Activated CD4-positive, alpha-beta T cell treated with anti-CD3 and anti-CD28 coated beads, Interleukin-2, amount 10 ng/mL, durations not matched to agents 7 days and 5 days (primary cell): Measurements from ENCODE around the gene GPLD1. TPM values are rescaled to one million over a fixed set of nuclear protein-coding genes. Genes with fewer than 3 reads are reported as not detected.
"Not testable (repeated sequence)": the region's sequence is repeated elsewhere in the genome, so short reads cannot be mapped to it uniquely, and the experiment has no call there.

Source experiments
- CTCF ChIA-PET: fragments of 350-600 bp; sonication (Branson Sonifier 250); formaldehyde crosslinking; loops from one replicate; lab custom pipeline; 2021; ENCODE audit warnings: antibody characterized with exemption; lab: Charles Lee
- POLR2A ChIA-PET: fragments of 350-600 bp; sonication (Branson Sonifier 250); formaldehyde crosslinking; loops from one replicate; lab custom pipeline; 2021; ENCODE audit warnings: antibody characterized with exemption; lab: Charles Lee
- DNase-seq: peaks from one replicate; pipeline ENCODE4 v3.0.0-alpha.2; 2020
- H3K27ac Mint-ChIP-seq: one replicate; pipeline ENCODE4 v1.8.0; 2021; ENCODE audit warnings: mild to moderate bottlenecking, moderate library complexity, mixed read lengths
- H3K27me3 Mint-ChIP-seq: one replicate; pipeline ENCODE4 v1.8.0; 2021; ENCODE audit warnings: mixed read lengths
- H3K36me3 Mint-ChIP-seq: one replicate; pipeline ENCODE4 v1.8.0; 2021; ENCODE audit warnings: low read depth, mixed read lengths
- H3K4me1 Mint-ChIP-seq: one replicate; pipeline ENCODE4 v1.8.0; 2021; ENCODE audit warnings: mixed read lengths
- H3K4me3 Mint-ChIP-seq: one replicate; pipeline ENCODE4 v1.8.0; 2021; ENCODE audit warnings: mild to moderate bottlenecking, moderate library complexity, mixed read lengths
- H3K9me3 Mint-ChIP-seq: one replicate; pipeline ENCODE4 v1.8.0; 2021; ENCODE audit warnings: mixed read lengths
- total RNA-seq, 2 experiments: library from RNA; stranded (reverse); gene quantifications; one replicate each; pipeline ENCODE4 v1.2.3, GENCODE V29; 2021

Gene GPLD1
- total RNA-seq, 2 experiments from 2014 or later = 0.10 to 0.15 TPM

DNA sequence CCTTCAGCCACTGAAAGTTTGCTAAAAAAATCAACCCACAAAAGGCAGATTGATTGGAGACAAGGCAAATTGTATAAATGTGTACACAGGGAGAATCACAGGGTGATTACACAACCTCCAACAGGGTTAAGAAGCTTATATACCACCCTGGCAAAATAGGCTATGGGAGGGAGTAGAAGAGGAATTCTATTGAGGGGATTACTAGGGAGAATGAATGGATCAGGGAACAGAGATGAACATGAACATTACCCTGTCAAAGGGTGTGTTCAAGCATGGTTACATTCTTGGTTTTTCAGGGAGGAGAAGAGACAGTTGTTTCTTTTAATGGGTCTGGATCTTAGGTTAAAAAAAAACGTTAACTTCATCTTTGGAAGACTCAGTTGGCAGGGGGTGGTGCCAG is 91.7 kb downstream of the GPLD1 start:
- H3K27me3 Mint-ChIP-seq = peaks cover 36% of the 10 kb centered on the region
- no peak overlapping the region for H3K27ac Mint-ChIP-seq
- H3K36me3 Mint-ChIP-seq = no peaks in the 10 kb centered on the region
- H3K4me3 Mint-ChIP-seq = no peak overlapping the region
- DNase-seq = no peak
- peaks cover 6% of the 10 kb centered on the region for H3K9me3 Mint-ChIP-seq
- POLR2A ChIA-PET = no interaction called here
- H3K4me1 Mint-ChIP-seq = peaks cover 6% of the 10 kb centered on the region
- CTCF ChIA-PET = no interaction called here

DNA sequence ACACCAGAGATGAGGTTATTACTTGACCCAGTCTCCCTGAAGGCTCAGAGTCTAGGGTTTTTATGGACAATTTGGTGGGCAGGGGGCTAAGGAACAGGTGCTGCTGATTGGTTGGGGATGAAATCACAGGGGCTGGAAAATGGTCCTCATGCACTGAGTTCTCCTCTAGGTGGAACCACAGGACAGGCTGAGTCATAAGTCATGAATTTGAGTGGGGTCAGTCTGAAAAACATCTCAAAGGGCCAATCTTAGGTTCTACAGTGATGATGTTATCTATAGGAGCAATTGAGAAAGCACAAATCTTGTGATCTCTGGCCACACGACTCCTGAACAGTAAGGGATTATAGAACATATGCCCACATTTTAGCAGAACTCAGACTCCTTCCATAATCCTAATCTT is 92.6 kb downstream of the GPLD1 start:
- Mint-ChIP-seq H3K27ac (no peak overlapping the region), H3K36me3 (no peaks in the 10 kb centered on the region), H3K4me3 (no peak overlapping the region), H3K27me3 (peaks cover 36% of the 10 kb centered on the region), H3K9me3 (peaks cover 6% of the 10 kb centered on the region), H3K4me1 (peaks cover under 1% of the 10 kb centered on the region)
- DNase-seq = no peak
- POLR2A ChIA-PET = no interaction called here
- CTCF ChIA-PET = interaction anchor here (1.1 kb wide), 1 partner anchor 10 kb away, joined by 3 read pairs; no protein-coding TSS in a partner anchor

DNA sequence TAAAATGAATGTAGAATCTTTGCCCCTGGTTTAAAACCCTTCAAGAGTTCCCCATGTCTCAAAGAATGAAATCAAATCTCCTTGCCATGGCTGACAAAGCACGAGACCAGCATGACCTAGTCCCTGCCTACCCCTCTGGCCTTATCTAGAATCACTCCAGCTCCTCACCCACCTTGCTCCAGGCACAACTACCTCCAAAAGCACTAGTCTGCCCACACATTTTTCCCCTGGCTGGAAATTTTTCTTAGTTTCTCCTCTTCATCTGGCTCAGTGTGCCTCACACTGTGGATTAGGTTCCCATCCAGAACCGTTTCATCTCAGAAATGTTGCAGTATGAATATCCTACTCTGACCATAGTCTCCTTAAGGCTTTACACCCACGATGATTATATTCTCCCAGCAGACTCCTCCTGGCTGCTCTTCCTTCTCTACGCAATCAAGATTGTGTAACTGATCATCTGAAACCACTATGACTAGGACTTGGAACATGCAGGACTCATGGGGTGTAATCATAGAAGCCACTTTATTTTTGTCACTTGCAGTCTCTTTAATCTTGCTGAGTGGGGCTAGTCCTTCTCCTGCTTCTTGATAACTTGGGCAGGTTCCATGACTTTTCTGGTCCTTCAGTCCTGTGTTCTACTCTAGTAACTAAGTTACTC is 94.5 kb downstream of the GPLD1 start:
- no peak overlapping the region for H3K27ac Mint-ChIP-seq
- no peak for DNase-seq
- H3K27me3 Mint-ChIP-seq = peaks cover 25% of the 10 kb centered on the region
- ChIA-PET POLR2A (no interaction called here), CTCF (no interaction called here)
- no peak overlapping the region for H3K4me3 Mint-ChIP-seq
- no peaks in the 10 kb centered on the region for H3K36me3 Mint-ChIP-seq
- H3K4me1 Mint-ChIP-seq = peaks cover 6% of the 10 kb centered on the region
- peaks cover 6% of the 10 kb centered on the region for H3K9me3 Mint-ChIP-seq

GRCh38 chr6:24394061-24394779 is 95.2 kb downstream of the GPLD1 start:
- H3K27me3 Mint-ChIP-seq = peaks cover 19% of the 10 kb centered on the region

DNA sequence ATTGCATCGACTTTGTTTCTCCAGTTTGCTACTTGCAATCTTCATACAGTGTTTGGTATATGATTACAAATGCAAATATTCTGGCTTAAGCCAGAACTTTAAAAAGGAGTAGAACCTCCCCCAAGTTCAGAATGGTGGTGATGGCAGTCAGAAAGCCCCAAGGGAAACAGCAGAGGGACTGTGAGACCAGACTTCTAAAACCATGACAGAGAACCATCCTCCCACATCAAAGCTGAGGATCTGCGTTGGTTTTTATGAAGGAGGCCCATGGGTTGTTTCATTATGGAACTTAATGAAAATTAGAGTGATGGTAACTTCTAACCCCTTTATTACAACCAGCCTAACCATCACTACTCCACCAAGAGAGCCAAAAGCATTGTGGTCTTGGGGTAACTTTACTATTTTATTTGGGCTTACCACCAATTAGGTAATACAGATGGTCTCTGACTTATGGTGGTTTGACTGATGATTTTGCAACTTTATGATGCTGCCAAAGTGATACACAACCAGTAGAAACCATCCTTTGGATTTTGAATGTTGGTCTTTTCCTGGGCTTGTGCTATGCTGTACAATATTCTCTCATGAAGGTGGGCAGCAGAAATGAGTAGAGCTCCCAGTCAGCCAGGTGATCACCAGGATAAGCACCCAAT is 97.5 kb downstream of the GPLD1 start:
- no peak overlapping the region for H3K4me3 Mint-ChIP-seq
- DNase-seq = no peak
- no peaks in the 10 kb centered on the region for H3K36me3 Mint-ChIP-seq
- peaks cover 6% of the 10 kb centered on the region for H3K4me1 Mint-ChIP-seq
- H3K27me3 Mint-ChIP-seq = peaks cover 5% of the 10 kb centered on the region
- peaks cover 4% of the 10 kb centered on the region for H3K9me3 Mint-ChIP-seq
- ChIA-PET POLR2A (no interaction called here), CTCF (no interaction called here)
- H3K27ac Mint-ChIP-seq = no peak overlapping the region

More at GRCh38 chr6:24394061-24394779, 95.2 kb downstream of the GPLD1 start:
- no peak for DNase-seq
- POLR2A ChIA-PET = no interaction called here
- Mint-ChIP-seq H3K36me3 (no peaks in the 10 kb centered on the region), H3K4me1 (peaks cover 6% of the 10 kb centered on the region), H3K4me3 (no peak overlapping the region), H3K9me3 (peaks cover 6% of the 10 kb centered on the region), H3K27ac (no peak overlapping the region)
- CTCF ChIA-PET = no interaction called here

DNA sequence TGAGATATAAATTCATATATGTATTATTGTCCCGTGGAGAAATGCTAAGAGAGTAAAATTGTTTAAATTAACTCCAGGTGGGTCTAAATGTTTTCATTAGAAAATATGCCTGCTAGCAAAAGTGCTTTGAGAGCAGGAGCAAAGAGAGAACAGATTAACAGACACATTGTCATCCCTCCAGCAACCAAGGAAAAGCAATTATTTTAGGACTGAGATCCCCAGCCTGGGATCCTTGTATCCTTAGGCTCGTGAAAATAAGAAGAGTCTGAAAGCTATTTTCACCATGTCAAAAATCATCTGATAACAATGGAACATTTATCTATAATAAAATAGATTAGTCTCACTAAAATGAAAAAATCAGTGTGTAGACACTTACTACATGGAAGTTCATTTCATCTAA is 98.2 kb downstream of the GPLD1 start:
- DNase-seq = no peak
- Mint-ChIP-seq H3K4me1 (peaks cover 6% of the 10 kb centered on the region), H3K36me3 (no peaks in the 10 kb centered on the region), H3K4me3 (no peak overlapping the region), H3K27ac (no peak overlapping the region), H3K27me3 (no peaks in the 10 kb centered on the region), H3K9me3 (no peaks in the 10 kb centered on the region)
- CTCF ChIA-PET = no interaction called here
- POLR2A ChIA-PET = no interaction called here

DNA sequence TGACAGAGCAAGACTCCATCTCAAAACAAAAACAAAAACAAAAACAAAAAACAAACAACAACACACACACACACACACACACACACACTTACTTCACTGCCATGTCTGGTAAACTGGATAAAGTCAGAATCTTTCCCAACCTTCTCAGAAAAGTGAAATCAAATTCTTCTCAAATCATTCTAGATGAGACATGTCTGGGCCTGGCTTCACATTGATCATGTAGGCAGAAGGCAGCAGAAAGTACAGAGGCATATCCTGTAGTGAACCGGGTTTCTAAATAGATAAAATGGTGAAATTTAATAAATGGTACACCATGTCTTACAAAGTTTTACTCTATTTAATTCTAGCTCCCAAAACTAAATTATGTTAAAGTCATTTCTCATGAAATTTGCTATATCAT is 101.6 kb downstream of the GPLD1 start:
- CTCF ChIA-PET = no interaction called here
- no peaks in the 10 kb centered on the region for H3K9me3 Mint-ChIP-seq
- H3K27me3 Mint-ChIP-seq = no peaks in the 10 kb centered on the region
- POLR2A ChIA-PET = interaction anchor here (0.6 kb wide), 1 partner anchor 61 kb away, joined by 3 read pairs; no protein-coding TSS in a partner anchor
- no peaks in the 10 kb centered on the region for H3K36me3 Mint-ChIP-seq
- peaks cover 6% of the 10 kb centered on the region for H3K4me1 Mint-ChIP-seq
- no peak for DNase-seq
- H3K27ac Mint-ChIP-seq = no peak overlapping the region
- H3K4me3 Mint-ChIP-seq = no peak overlapping the region

DNA sequence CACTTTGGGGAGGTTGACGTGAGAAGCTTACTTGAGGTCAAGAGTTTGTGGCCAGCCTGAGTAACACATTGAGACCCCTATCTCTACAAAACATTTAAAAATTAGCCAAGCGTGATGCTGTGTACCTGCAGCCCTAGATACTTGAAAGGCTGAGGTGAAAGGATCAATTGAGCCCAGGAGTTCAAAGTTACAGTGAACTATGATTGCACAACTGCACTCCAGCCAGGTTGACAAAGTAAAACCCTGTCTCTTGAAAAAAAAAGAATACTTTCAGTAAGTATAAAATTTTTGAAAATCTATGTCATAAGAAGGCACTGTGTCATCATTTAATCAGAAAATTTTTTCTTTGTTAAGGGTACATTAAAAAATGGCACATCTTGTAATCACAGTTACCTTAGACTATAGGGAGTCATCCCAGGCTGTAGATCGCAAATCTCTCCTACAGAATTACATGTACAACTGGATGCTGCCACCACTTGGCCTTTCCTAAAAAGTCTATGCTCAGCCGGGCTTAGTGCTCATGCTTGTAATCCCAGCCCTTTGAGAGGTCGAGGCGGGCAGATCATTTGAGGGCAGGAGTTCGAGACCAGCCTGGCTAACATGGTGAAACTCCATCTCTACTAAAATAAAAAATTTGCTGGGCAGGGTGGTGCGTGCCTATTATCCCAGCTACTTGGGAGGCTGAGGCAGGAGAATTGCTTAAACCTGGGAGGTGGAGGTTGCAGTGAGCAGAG is 103.7 kb downstream of the GPLD1 start:
- H3K27me3 Mint-ChIP-seq = peaks cover 3% of the 10 kb centered on the region
- H3K4me3 Mint-ChIP-seq = no peak overlapping the region
- H3K36me3 Mint-ChIP-seq = no peaks in the 10 kb centered on the region
- no peak overlapping the region for H3K27ac Mint-ChIP-seq
- no peak for DNase-seq
- ChIA-PET POLR2A (no interaction called here), CTCF (no interaction called here)
- no peaks in the 10 kb centered on the region for H3K4me1 Mint-ChIP-seq
- H3K9me3 Mint-ChIP-seq = no peaks in the 10 kb centered on the region

- H3K27me3 Mint-ChIP-seq, POLR2A ChIA-PET, H3K9me3 Mint-ChIP-seq, H3K4me1 Mint-ChIP-seq, H3K36me3 Mint-ChIP-seq, CTCF ChIA-PET, H3K4me3 Mint-ChIP-seq, H3K27ac Mint-ChIP-seq, DNase-seq: not testable (repeated sequence)
Observed at GRCh38 chr6:24384369-24385130, 104.8 kb downstream of the GPLD1 start.

- CTCF ChIA-PET, H3K36me3 Mint-ChIP-seq, H3K27ac Mint-ChIP-seq, H3K4me3 Mint-ChIP-seq, POLR2A ChIA-PET, H3K9me3 Mint-ChIP-seq, H3K4me1 Mint-ChIP-seq, DNase-seq: not testable (repeated sequence)
- peaks cover 12% of the 10 kb centered on the region for H3K27me3 Mint-ChIP-seq
Observed at GRCh38 chr6:24382891-24383494, 106.4 kb downstream of the GPLD1 start.

DNA sequence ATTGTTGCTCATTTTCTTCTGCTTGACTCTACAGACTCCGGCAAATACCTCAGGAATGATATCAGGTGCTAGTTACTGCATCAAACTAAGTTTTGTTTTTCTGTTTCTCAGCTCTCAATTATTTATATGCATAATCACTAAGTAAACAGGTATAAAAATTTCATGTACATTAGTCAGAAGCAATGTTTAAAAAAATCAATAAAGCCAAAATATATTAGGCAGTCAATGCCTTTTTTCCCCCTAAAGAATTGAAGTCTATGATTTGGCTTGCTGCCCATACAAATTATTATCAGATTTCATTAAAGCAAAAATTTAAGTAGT is 107.2 kb downstream of the GPLD1 start:
- DNase-seq = no peak
- H3K36me3 Mint-ChIP-seq = no peaks in the 10 kb centered on the region
- H3K4me3 Mint-ChIP-seq = no peak overlapping the region
- no peak overlapping the region for H3K27ac Mint-ChIP-seq
- POLR2A ChIA-PET = no interaction called here
- H3K27me3 Mint-ChIP-seq = peaks cover 12% of the 10 kb centered on the region
- no peaks in the 10 kb centered on the region for H3K9me3 Mint-ChIP-seq
- CTCF ChIA-PET = no interaction called here
- H3K4me1 Mint-ChIP-seq = no peaks in the 10 kb centered on the region

- H3K4me3 Mint-ChIP-seq = no peak overlapping the region
- POLR2A ChIA-PET = no interaction called here
- CTCF ChIA-PET = no interaction called here
Observed at GRCh38 chr6:24381476-24382219, 107.7 kb downstream of the GPLD1 start.

More at GRCh38 chr6:24381476-24382219, 107.7 kb downstream of the GPLD1 start:
- no peaks in the 10 kb centered on the region for H3K36me3 Mint-ChIP-seq
- no peaks in the 10 kb centered on the region for H3K9me3 Mint-ChIP-seq
- H3K27me3 Mint-ChIP-seq = peaks cover 14% of the 10 kb centered on the region
- DNase-seq = no peak
- H3K4me1 Mint-ChIP-seq = no peaks in the 10 kb centered on the region
- H3K27ac Mint-ChIP-seq = no peak overlapping the region
